K562 (cell line): ENCODE results near the gene PIM3. TPM values are rescaled to one million over a fixed set of nuclear protein-coding genes. Genes with fewer than 3 reads are reported as not detected.

Experiments used
- ATAC-seq: fragments of 200-7000 bp; cut with Tn5 transposase; 3 replicates; pipeline ENCODE4 v1.9.1; 2020; ENCODE audit warnings: moderate library complexity
- BruUV-seq: library from RNA; stranded (reverse); fragments of 400-500 nt; replicated peaks from 2 replicates; lab custom pipeline; 2021; lab: Mats Ljungman, UMichigan
- CTCF ChIA-PET: fragments of 300-600 bp; formaldehyde crosslinking; extraction: SDS; loops from one replicate; lab custom pipeline; 2021; ENCODE audit warnings: low intra/inter-chr PET ratio; lab: Yijun Ruan, JAX
- POLR2A ChIA-PET: fragments of 300-600, 350-650 bp; sonication (Branson Sonifier 250); formaldehyde crosslinking; extraction: SDS; loops from one replicate; lab custom pipeline; 2021; ENCODE audit warnings: antibody characterized with exemption, inconsistent platforms; lab: Yijun Ruan, JAX
- DNase-seq, 4 experiments: peaks; one replicate each; pipeline versions ENCODE4 v3.0.0 to v3.0.0-alpha.2; 2011 to 2018; ENCODE audit warnings: low spot score in 3 of 4, mixed read lengths in 3 of 4; ENCODE audit errors: extremely low read depth in 1 of 4
- FAIRE-seq: peaks from 2 replicates; lab custom pipeline; 2011; peaks lifted over from hg19 to GRCh38; lab: Jason Lieb, UNC
- H2AFZ ChIP-seq: 2 replicates; pipeline ENCODE4 v1.6.0; 2011; ENCODE audit warnings: low read depth, low read length, control low read depth, inconsistent platforms
- H3K27ac ChIP-seq: fragments of 200-600 bp; 3 replicates; pipeline ENCODE4 v1.8.0; 2011; ENCODE audit warnings: low read depth, mild to moderate bottlenecking, control low read depth, inconsistent platforms, low read length, moderate library complexity, mixed read lengths; ENCODE audit errors: extremely low read depth
- H3K27me3 ChIP-seq, 2 experiments: fragments of 300-600 bp in 1 of 2; 2 replicates in 1 of 2; 3 replicates in 1 of 2; pipeline versions ENCODE4 v1.6.0 to v1.8.0; 2011; ENCODE audit warnings: inconsistent platforms in 2 of 2, low read length in 2 of 2, mild to moderate bottlenecking in 1 of 2, mixed read lengths in 1 of 2, moderate library complexity in 1 of 2; ENCODE audit not compliant: control insufficient read depth in 2 of 2, insufficient read depth in 2 of 2
- H3K36me3 ChIP-seq: fragments of 300-600 bp; 3 replicates; pipeline ENCODE4 v1.8.0; 2011; ENCODE audit warnings: mild to moderate bottlenecking, low read length, inconsistent platforms; ENCODE audit not compliant: control insufficient read depth, insufficient read depth
- H3K4me1 ChIP-seq, 2 experiments: fragments of 200-600 bp in 1 of 2; replicated peaks in 1 of 2; 2 replicates in 1 of 2; 3 replicates in 1 of 2; pipeline versions ENCODE4 v1.5.1 to v1.8.0; 2011; ENCODE audit warnings: inconsistent platforms in 2 of 2, low read length in 2 of 2, mild to moderate bottlenecking in 1 of 2, mixed read lengths in 1 of 2, moderate library complexity in 1 of 2; ENCODE audit not compliant: control insufficient read depth in 2 of 2, insufficient read depth in 2 of 2
- H3K4me2 ChIP-seq: 2 replicates; pipeline ENCODE4 v1.6.1; 2011; ENCODE audit warnings: low read length, control low read depth, inconsistent platforms, mixed read lengths; ENCODE audit not compliant: insufficient read depth
- H3K4me3 ChIP-seq: fragments of 200-600 bp; sonication (generic), shearing (Covaris generic); 2 replicates; pipeline ENCODE4 v1.5.1; 2016; ENCODE audit warnings: control low read depth, inconsistent platforms
- H3K79me2 ChIP-seq: fragments of 200-600 bp; 3 replicates; pipeline ENCODE4 v1.8.0; 2011; ENCODE audit warnings: low read length, inconsistent platforms; ENCODE audit not compliant: control insufficient read depth, insufficient read depth
- H3K9ac ChIP-seq, 2 experiments: 2 replicates each; pipeline versions ENCODE4 v1.6.0 to v1.6.1; 2011; ENCODE audit warnings: low read depth in 2 of 2, low read length in 2 of 2, control low read depth in 1 of 2, inconsistent platforms in 1 of 2, mild to moderate bottlenecking in 1 of 2, mixed read lengths in 1 of 2; ENCODE audit not compliant: insufficient read depth in 1 of 2
- H3K9me1 ChIP-seq: one replicate; pipeline ENCODE4 v1.6.0; 2011; ENCODE audit warnings: inconsistent platforms, mild to moderate bottlenecking, low read length, moderate library complexity; ENCODE audit not compliant: control insufficient read depth, insufficient read depth
- H3K9me3 ChIP-seq: replicated peaks from 2 replicates; pipeline ENCODE4 v1.5.1; 2011; ENCODE audit warnings: low read depth, low read length, inconsistent platforms; ENCODE audit not compliant: control insufficient read depth, insufficient read depth
- H4K20me1 ChIP-seq: replicated peaks from 2 replicates; pipeline ENCODE4 v1.6.1; 2011; ENCODE audit warnings: low read length, inconsistent platforms, mixed read lengths; ENCODE audit not compliant: control insufficient read depth, insufficient read depth
- ARHGAP35 ChIP-seq: fragments of 450-650 bp; IDR thresholded peaks from 2 replicates; pipeline ENCODE4 v1.6.1; 2018; ENCODE audit not compliant: partially characterized antibody
- ARID1B ChIP-seq: fragments of 450-650 bp; IDR thresholded peaks from 2 replicates; pipeline ENCODE4 v1.6.1; 2016; ENCODE audit warnings: antibody characterized with exemption, mild to moderate bottlenecking, inconsistent platforms
- CBFA2T3 ChIP-seq: fragments of 450-650 bp; IDR thresholded peaks from 2 replicates; pipeline ENCODE4 v1.6.1; 2017
- CEBPG ChIP-seq, 3 experiments: fragments of 200-800 bp in 1 of 3; sonication (Bioruptor generic) in 1 of 3; sonication (generic) in 1 of 3; formaldehyde crosslinking in 1 of 3; IDR thresholded peaks in 2 of 3; conservative IDR thresholded peaks in 1 of 3; 2 replicates each; pipeline versions ENCODE4 v1.6.1 to v1.8.0; 2016 to 2022; ENCODE audit warnings: missing compliant biosample characterization in 2 of 3, missing genetic modification characterization in 2 of 3, mild to moderate bottlenecking in 1 of 3, missing genetic modification reagents in 1 of 3
- FUS ChIP-seq: fragments of 200-400 bp; formaldehyde crosslinking; optimal IDR thresholded peaks from 2 replicates; pipeline ENCODE3; 2017; ENCODE audit warnings: low read depth, low read length
- HMGN3 ChIP-seq: IDR thresholded peaks from 2 replicates; pipeline ENCODE4 v1.6.1; 2011; ENCODE audit warnings: borderline replicate concordance, low read depth, mild to moderate bottlenecking, mixed read lengths, low read length; ENCODE audit not compliant: insufficient read length; ENCODE audit errors: extremely low read depth
- MBD2 ChIP-seq: sonication (generic); IDR thresholded peaks from 2 replicates; pipeline ENCODE4 v1.6.1; 2016; ENCODE audit warnings: low read depth, borderline replicate concordance
- MTA2 ChIP-seq: fragments of 450-650 bp; IDR thresholded peaks from 2 replicates; pipeline ENCODE4 v1.6.1; 2016; ENCODE audit warnings: low read depth
- NONO ChIP-seq, 2 experiments: fragments of 200-400 bp in 1 of 2; fragments of 450-650 bp in 1 of 2; formaldehyde crosslinking in 1 of 2; IDR thresholded peaks; 2 replicates each; pipeline ENCODE4 v1.6.1; 2017; ENCODE audit warnings: low read depth in 2 of 2, mild to moderate bottlenecking in 2 of 2, moderate library complexity in 2 of 2, low read length in 1 of 2
- SOX6 ChIP-seq: fragments of 450-650 bp; IDR thresholded peaks from 2 replicates; pipeline ENCODE4 v1.6.1; 2014; ENCODE audit warnings: mild to moderate bottlenecking
- TAL1 ChIP-seq: fragments of 450-650 bp; IDR thresholded peaks from 2 replicates; pipeline ENCODE4 v1.6.1; 2016; ENCODE audit warnings: mild to moderate bottlenecking
- ZBTB9 ChIP-seq: fragments of 450-650 bp; formaldehyde crosslinking; IDR thresholded peaks from 2 replicates; pipeline ENCODE4 v1.4.0; 2020; ENCODE audit warnings: mild to moderate bottlenecking, moderate library complexity
- ZNF384 ChIP-seq: IDR thresholded peaks from 2 replicates; pipeline ENCODE4 v1.6.1; 2012; ENCODE audit warnings: low read depth, low read length, improper control_type of control experiment
- WGBS: fragments of 100-300 bp; shearing (Covaris generic); methylation state at CpG from one replicate; pipeline ENCODE4 v1.1.6; 2016; ENCODE audit warnings: low coverage, mixed read lengths; ENCODE audit not compliant: insufficient coverage; ENCODE audit errors: missing lambda C conversion rate; 5-methylcytosine and 5-hydroxymethylcytosine counted together
- in situ Hi-C: fragments of 300-500 bp; cut with MboI; formaldehyde crosslinking; loops from 4 replicates; pipeline ENCODE4 v1.15.0; 2018; ENCODE audit warnings: inconsistent platforms, mixed read lengths
- intact Hi-C: fragments of 100-400 bp; cut with micrococcal nuclease; formaldehyde crosslinking; loops from 2 replicates; pipeline ENCODE4 v1.14.2; 2022
- polyA plus RNA-seq, 8 experiments: library from polyadenylated mRNA; depleted of rRNA in 4 of 8; stranded (reverse) in 5 of 8; unstranded in 3 of 8; fragments of >200 nt; fragmentation: Nextera tagmentation in 2 of 8; fragmentation: Illumina TruSeq in 1 of 8; extraction: Ambion mirVana in 2 of 8; extraction: Trizol in 1 of 8; gene quantifications; 2 replicates each; pipeline versions ENCODE4 v1.2.1 to v1.2.3, GENCODE V29; 2011 to 2014; ENCODE audit warnings: inconsistent platforms in 1 of 8, missing spikeins in 1 of 8
- total RNA-seq, 7 experiments: library from RNA; depleted of rRNA in 6 of 7; stranded (reverse); fragments of >200 nt in 6 of 7; fragmentation: Illumina TruSeq in 2 of 7; extraction: Trizol in 2 of 7; gene quantifications; 2 replicates each; pipeline versions ENCODE4 v1.2.1 to v1.2.3, GENCODE V29; 2011 to 2021; ENCODE audit warnings: low replicate concordance in 1 of 7

The PIM3 gene
- total and polyA plus RNA-seq, 9 of the 15 experiments (the other 6 are each of a cell fraction or from before 2014, with no cell fraction given): 0.24 to 40.5 (median 5.3) TPM

- no peak for FAIRE-seq
- no TSS peak for BruUV-seq
These were observed 31.4 kb downstream of the PIM3 start for GRCh38 chr22:49991907-49992533.

More at GRCh38 chr22:49991907-49992533, 31.4 kb downstream of the PIM3 start:
- in situ Hi-C loops (loop anchor here (5.0 kb wide), 1 partner anchor 60 kb away; no protein-coding TSS in a partner anchor), intact Hi-C loops (no loop called here)
- no peaks in the 10 kb centered on the region for H3K36me3 ChIP-seq
- DNase-seq (no peak), ATAC-seq (no peak)
- ChIA-PET POLR2A (no interaction called here), CTCF (no interaction called here)
- H2AFZ ChIP-seq: no peak overlapping the region
- H3K4me2 ChIP-seq: no peak overlapping the region
- no peak overlapping the region for H3K9ac ChIP-seq
- no peaks in the 10 kb centered on the region for H3K9me1 ChIP-seq
- H3K79me2 ChIP-seq: no peaks in the 10 kb centered on the region
- H3K4me1 ChIP-seq: peaks cover 0 to 38% of the 10 kb centered on the region in 2 experiments; a peak in 3 of 5 replicates
- 50% methylated on average over 7 of the region's 7 CpGs for WGBS
- no peak overlapping the region for H3K27ac ChIP-seq
- no peaks in the 10 kb centered on the region for H4K20me1 ChIP-seq
- no peak overlapping the region for H3K4me3 ChIP-seq
- H3K9me3 ChIP-seq: peaks cover 3% of the 10 kb centered on the region; the same call in 1 of the 2 replicates
- no peaks in the 10 kb centered on the region for H3K27me3 ChIP-seq
- TF ChIP-seq CEBPG (CRISPR knock-in tag; IDR thresholded peaks at IDR 0.05): no peak
- TF ChIP-seq CEBPG (tag; conservative IDR thresholded peaks at IDR 0.05 in 1 of 2, IDR thresholded peaks at IDR 0.05 in 1 of 2): no peak
- TF ChIP-seq MTA2: peak; percentile 17; the same call in 1 of the 2 replicates
- TF ChIP-seq FUS: no peak
- TF ChIP-seq CBFA2T3: peak; percentile 25; the same call in 1 of the 2 replicates
- TF ChIP-seq SOX6: peak; percentile 75
- no peak for TF ChIP-seq ZNF384
- TF ChIP-seq MBD2: no peak
- no peak for TF ChIP-seq NONO (IDR thresholded peaks at IDR 0.05; ENCODE audit: low read depth in 2 of 2, low read length in 1 of 2)
- TF ChIP-seq ZBTB9 (CRISPR knock-in tag): peak; percentile 95
- TF ChIP-seq TAL1: peak; percentile 34; the same call in 1 of the 2 replicates
- no peak for TF ChIP-seq HMGN3
- no peak for TF ChIP-seq ARHGAP35
- TF ChIP-seq ARID1B: peak; percentile 58
